GM12891 (cell line): ENCODE measurements around the gene FKBP5.

Experiments used
- POLR2A ChIP-seq: IDR thresholded peaks from 2 replicates; pipeline ENCODE4 v1.6.1; 2011; ENCODE audit warnings: low read depth, low read length, control low read depth
- POLR2AphosphoS5 ChIP-seq: IDR thresholded peaks from 2 replicates; pipeline ENCODE4 v1.6.1; 2011; ENCODE audit warnings: low read depth, low read length, control low read depth
- SPI1 ChIP-seq: IDR thresholded peaks from 2 replicates; pipeline ENCODE4 v1.6.1; 2011; ENCODE audit warnings: low read depth, low read length, control low read depth
- TAF1 ChIP-seq: IDR thresholded peaks from 2 replicates; pipeline ENCODE4 v1.6.1; 2011; ENCODE audit warnings: low read depth, low read length, control low read depth

- no peak for TF ChIP-seq POLR2A
- TF ChIP-seq POLR2AphosphoS5 = no peak
- TF ChIP-seq TAF1 = no peak
- TF ChIP-seq SPI1 = no peak
Observed at GRCh38 chr6:35698858-35699257, 10.1 kb upstream of the FKBP5 start.
